HepG2 (cell line): ENCODE results near the gene PRDX5. TPM values are rescaled to one million over a fixed set of nuclear protein-coding genes. Genes with fewer than 3 reads are reported as not detected.

Experiments
- CBX2 ChIP-seq, 2 experiments: fragments of 200-600 bp in 1 of 2; sonication (generic); formaldehyde crosslinking in 1 of 2; IDR thresholded peaks; 2 replicates each; pipeline versions ENCODE4 v1.7.0 to v1.8.1; 2018 to 2022; ENCODE audit warnings: low read depth in 2 of 2, low read length in 1 of 2, mild to moderate bottlenecking in 1 of 2, missing genetic modification reagents in 1 of 2
- HDAC2 ChIP-seq: sonication (generic); formaldehyde crosslinking; IDR thresholded peaks from 2 replicates; pipeline ENCODE4 v1.4.0; 2020; ENCODE audit warnings: missing genetic modification reagents
- MAZ ChIP-seq, 2 experiments: sonication (generic) in 1 of 2; formaldehyde crosslinking in 1 of 2; IDR thresholded peaks; 2 replicates each; pipeline versions ENCODE4 v1.5.0 to v1.6.1; 2012 to 2020; ENCODE audit warnings: low read depth in 2 of 2, mild to moderate bottlenecking in 2 of 2, borderline replicate concordance in 1 of 2, improper control_type of control experiment in 1 of 2, low read length in 1 of 2, missing genetic modification reagents in 1 of 2, moderate library complexity in 1 of 2
- NFYB ChIP-seq: sonication (generic); formaldehyde crosslinking; IDR thresholded peaks from 2 replicates; pipeline ENCODE4 v1.4.0; 2020; ENCODE audit warnings: missing genetic modification reagents
- POGZ ChIP-seq: sonication (generic); formaldehyde crosslinking; IDR thresholded peaks from 2 replicates; pipeline ENCODE4 v1.4.0; 2020; ENCODE audit warnings: mild to moderate bottlenecking, missing genetic modification reagents
- RARA ChIP-seq: IDR thresholded peaks from 2 replicates; pipeline ENCODE4 v1.6.1; 2016; ENCODE audit warnings: missing genetic modification reagents, missing compliant biosample characterization
- SP4 ChIP-seq: sonication (generic); formaldehyde crosslinking; IDR thresholded peaks from 2 replicates; pipeline ENCODE4 v1.8.1; 2023; ENCODE audit warnings: mild to moderate bottlenecking, missing genetic modification reagents
- ZFP36L2 ChIP-seq: sonication (generic); formaldehyde crosslinking; IDR thresholded peaks from 2 replicates; pipeline ENCODE4 v1.4.0; 2020; ENCODE audit warnings: missing genetic modification reagents
- ZNF775 ChIP-seq: sonication (generic); formaldehyde crosslinking; IDR thresholded peaks from 2 replicates; pipeline ENCODE4 v1.4.0; 2020; ENCODE audit warnings: missing genetic modification reagents, mild to moderate bottlenecking, moderate library complexity, borderline replicate concordance
- polyA plus RNA-seq, 8 experiments: library from polyadenylated mRNA; depleted of rRNA in 3 of 8; stranded (reverse) in 7 of 8; unstranded in 1 of 8; fragments of >200 nt; fragmentation: Illumina TruSeq in 4 of 8; extraction: Trizol in 4 of 8; gene quantifications; 2 replicates each; pipeline versions ENCODE4 v1.2.1 to v1.2.3, GENCODE V29; 2011 to 2016; ENCODE audit warnings: low read depth in 4 of 8, missing spikeins in 1 of 8, mixed read lengths in 1 of 8; ENCODE audit not compliant: insufficient read depth in 1 of 8
- total RNA-seq, 5 experiments: library from RNA; depleted of rRNA; stranded (reverse); fragments of >200 nt; fragmentation: Illumina TruSeq; extraction: Trizol; gene quantifications; 2 replicates each; pipeline ENCODE4 v1.2.3, GENCODE V29; 2016; ENCODE audit warnings: low read depth in 1 of 5
- TF ChIP-seq, protein P1 (sequence below): sonication (generic); formaldehyde crosslinking; IDR thresholded peaks from 2 replicates; pipeline ENCODE4 v1.5.1; 2020; ENCODE audit warnings: missing genetic modification reagents, mild to moderate bottlenecking, borderline replicate concordance
- TF ChIP-seq, protein P2 (sequence below): sonication (generic); formaldehyde crosslinking; IDR thresholded peaks from 2 replicates; pipeline ENCODE4 v1.4.0; 2020; ENCODE audit warnings: missing genetic modification reagents
- TF ChIP-seq, protein P3 (sequence below): sonication (generic); formaldehyde crosslinking; conservative IDR thresholded peaks from 2 replicates; pipeline ENCODE4 v1.4.0; 2020; ENCODE audit warnings: mild to moderate bottlenecking, missing genetic modification reagents, moderate library complexity
- TF ChIP-seq, protein P4 (sequence below): sonication (generic); formaldehyde crosslinking; IDR thresholded peaks from 2 replicates; pipeline ENCODE4 v1.4.0; 2020; ENCODE audit warnings: missing genetic modification reagents

PRDX5 gene
- total and polyA plus RNA-seq, 2 of the 13 experiments (the other 11 are each of a cell fraction or from before 2014, with no cell fraction given): 215 to 311 TPM

DNA sequence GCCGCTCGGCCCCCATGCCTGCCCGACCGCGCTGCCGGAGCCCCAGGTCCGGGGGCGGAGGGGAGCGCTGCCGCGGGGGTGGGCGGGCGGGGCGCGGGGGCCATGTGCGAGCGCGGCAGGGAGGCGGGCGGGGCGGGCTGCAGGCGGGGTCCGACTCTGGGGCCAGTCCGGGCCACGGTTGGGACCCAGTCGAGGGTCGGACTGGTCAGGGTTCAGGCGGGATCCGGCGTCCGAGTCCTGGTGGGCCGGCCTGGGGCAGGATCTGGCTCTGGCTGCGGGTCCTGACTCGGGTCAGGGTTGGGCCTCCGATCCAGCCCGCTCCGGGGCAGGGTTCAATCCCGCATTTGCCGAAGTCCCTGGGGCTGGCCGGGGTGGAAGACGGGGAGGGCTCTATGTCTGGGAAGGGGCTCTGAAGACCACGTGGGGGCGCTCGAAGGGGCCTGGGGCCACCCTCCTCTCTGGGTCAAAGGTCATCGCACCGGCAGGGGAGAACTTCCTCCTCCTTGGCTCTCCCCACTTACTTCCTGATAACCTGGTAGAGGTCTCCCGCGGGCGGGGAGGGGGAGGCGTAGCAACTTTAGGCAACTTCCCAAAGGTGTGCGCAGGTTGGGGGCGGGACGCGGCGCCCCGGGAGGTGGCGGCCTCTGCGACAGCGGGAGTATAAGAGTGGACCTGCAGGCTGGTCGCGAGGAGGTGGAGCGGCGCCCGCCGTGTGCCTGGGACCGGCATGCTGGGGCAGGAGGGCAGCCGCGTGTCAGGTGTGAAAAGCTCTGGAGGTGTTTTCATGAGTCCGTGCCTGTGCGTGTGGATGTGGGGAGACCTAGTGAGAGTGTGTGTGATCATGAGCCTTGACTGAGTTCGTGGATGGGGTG is 12.0 kb upstream of the PRDX5 start (continued):
- TF ChIP-seq, protein P1, sequence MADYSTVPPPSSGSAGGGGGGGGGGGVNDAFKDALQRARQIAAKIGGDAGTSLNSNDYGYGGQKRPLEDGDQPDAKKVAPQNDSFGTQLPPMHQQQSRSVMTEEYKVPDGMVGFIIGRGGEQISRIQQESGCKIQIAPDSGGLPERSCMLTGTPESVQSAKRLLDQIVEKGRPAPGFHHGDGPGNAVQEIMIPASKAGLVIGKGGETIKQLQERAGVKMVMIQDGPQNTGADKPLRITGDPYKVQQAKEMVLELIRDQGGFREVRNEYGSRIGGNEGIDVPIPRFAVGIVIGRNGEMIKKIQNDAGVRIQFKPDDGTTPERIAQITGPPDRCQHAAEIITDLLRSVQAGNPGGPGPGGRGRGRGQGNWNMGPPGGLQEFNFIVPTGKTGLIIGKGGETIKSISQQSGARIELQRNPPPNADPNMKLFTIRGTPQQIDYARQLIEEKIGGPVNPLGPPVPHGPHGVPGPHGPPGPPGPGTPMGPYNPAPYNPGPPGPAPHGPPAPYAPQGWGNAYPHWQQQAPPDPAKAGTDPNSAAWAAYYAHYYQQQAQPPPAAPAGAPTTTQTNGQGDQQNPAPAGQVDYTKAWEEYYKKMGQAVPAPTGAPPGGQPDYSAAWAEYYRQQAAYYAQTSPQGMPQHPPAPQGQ: no peak
- TF ChIP-seq ZNF775 (CRISPR knock-in tag) (no peak), ZFP36L2 (CRISPR knock-in tag) (no peak), SP4 (CRISPR knock-in tag) (peak; percentile 59), CBX2 (IDR thresholded peaks at IDR 0.05; ENCODE audit: low read depth, low read length) (no peak), CBX2 (CRISPR knock-in tag; IDR thresholded peaks at IDR 0.05; ENCODE audit: low read depth) (0 out of 2 replicates have a peak, but pooled peaks have one; percentile 52), RARA (peak; percentile 18; the same call in 1 of the 2 replicates), POGZ (peak; percentile 38; the same call in 1 of the 2 replicates), HDAC2 (CRISPR knock-in tag) (peak; percentile 33; the same call in 1 of the 2 replicates), NFYB (no peak), MAZ (IDR thresholded peaks at IDR 0.05; ENCODE audit: borderline replicate concordance, low read depth, low read length) (no peak; the same call in 1 of the 2 replicates), MAZ (CRISPR knock-in tag; IDR thresholded peaks at IDR 0.05; ENCODE audit: low read depth) (peak; percentile 65; the same call in 1 of the 2 replicates)
- TF ChIP-seq, protein P2, sequence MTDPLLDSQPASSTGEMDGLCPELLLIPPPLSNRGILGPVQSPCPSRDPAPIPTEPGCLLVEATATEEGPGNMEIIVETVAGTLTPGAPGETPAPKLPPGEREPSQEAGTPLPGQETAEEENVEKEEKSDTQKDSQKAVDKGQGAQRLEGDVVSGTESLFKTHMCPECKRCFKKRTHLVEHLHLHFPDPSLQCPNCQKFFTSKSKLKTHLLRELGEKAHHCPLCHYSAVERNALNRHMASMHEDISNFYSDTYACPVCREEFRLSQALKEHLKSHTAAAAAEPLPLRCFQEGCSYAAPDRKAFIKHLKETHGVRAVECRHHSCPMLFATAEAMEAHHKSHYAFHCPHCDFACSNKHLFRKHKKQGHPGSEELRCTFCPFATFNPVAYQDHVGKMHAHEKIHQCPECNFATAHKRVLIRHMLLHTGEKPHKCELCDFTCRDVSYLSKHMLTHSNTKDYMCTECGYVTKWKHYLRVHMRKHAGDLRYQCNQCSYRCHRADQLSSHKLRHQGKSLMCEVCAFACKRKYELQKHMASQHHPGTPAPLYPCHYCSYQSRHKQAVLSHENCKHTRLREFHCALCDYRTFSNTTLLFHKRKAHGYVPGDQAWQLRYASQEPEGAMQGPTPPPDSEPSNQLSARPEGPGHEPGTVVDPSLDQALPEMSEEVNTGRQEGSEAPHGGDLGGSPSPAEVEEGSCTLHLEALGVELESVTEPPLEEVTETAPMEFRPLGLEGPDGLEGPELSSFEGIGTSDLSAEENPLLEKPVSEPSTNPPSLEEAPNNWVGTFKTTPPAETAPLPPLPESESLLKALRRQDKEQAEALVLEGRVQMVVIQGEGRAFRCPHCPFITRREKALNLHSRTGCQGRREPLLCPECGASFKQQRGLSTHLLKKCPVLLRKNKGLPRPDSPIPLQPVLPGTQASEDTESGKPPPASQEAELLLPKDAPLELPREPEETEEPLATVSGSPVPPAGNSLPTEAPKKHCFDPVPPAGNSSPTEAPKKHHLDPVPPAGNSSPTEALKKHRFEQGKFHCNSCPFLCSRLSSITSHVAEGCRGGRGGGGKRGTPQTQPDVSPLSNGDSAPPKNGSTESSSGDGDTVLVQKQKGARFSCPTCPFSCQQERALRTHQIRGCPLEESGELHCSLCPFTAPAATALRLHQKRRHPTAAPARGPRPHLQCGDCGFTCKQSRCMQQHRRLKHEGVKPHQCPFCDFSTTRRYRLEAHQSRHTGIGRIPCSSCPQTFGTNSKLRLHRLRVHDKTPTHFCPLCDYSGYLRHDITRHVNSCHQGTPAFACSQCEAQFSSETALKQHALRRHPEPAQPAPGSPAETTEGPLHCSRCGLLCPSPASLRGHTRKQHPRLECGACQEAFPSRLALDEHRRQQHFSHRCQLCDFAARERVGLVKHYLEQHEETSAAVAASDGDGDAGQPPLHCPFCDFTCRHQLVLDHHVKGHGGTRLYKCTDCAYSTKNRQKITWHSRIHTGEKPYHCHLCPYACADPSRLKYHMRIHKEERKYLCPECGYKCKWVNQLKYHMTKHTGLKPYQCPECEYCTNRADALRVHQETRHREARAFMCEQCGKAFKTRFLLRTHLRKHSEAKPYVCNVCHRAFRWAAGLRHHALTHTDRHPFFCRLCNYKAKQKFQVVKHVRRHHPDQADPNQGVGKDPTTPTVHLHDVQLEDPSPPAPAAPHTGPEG: no peak
- TF ChIP-seq, protein P3, sequence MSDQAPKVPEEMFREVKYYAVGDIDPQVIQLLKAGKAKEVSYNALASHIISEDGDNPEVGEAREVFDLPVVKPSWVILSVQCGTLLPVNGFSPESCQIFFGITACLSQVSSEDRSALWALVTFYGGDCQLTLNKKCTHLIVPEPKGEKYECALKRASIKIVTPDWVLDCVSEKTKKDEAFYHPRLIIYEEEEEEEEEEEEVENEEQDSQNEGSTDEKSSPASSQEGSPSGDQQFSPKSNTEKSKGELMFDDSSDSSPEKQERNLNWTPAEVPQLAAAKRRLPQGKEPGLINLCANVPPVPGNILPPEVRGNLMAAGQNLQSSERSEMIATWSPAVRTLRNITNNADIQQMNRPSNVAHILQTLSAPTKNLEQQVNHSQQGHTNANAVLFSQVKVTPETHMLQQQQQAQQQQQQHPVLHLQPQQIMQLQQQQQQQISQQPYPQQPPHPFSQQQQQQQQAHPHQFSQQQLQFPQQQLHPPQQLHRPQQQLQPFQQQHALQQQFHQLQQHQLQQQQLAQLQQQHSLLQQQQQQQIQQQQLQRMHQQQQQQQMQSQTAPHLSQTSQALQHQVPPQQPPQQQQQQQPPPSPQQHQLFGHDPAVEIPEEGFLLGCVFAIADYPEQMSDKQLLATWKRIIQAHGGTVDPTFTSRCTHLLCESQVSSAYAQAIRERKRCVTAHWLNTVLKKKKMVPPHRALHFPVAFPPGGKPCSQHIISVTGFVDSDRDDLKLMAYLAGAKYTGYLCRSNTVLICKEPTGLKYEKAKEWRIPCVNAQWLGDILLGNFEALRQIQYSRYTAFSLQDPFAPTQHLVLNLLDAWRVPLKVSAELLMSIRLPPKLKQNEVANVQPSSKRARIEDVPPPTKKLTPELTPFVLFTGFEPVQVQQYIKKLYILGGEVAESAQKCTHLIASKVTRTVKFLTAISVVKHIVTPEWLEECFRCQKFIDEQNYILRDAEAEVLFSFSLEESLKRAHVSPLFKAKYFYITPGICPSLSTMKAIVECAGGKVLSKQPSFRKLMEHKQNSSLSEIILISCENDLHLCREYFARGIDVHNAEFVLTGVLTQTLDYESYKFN (CRISPR knock-in tag): peak; percentile 55
- TF ChIP-seq, protein P4, sequence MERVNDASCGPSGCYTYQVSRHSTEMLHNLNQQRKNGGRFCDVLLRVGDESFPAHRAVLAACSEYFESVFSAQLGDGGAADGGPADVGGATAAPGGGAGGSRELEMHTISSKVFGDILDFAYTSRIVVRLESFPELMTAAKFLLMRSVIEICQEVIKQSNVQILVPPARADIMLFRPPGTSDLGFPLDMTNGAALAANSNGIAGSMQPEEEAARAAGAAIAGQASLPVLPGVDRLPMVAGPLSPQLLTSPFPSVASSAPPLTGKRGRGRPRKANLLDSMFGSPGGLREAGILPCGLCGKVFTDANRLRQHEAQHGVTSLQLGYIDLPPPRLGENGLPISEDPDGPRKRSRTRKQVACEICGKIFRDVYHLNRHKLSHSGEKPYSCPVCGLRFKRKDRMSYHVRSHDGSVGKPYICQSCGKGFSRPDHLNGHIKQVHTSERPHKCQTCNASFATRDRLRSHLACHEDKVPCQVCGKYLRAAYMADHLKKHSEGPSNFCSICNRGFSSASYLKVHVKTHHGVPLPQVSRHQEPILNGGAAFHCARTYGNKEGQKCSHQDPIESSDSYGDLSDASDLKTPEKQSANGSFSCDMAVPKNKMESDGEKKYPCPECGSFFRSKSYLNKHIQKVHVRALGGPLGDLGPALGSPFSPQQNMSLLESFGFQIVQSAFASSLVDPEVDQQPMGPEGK: peak; percentile 87
